H9 (cell line): ENCODE results near the gene CEP43. TPM values are rescaled to one million over a fixed set of nuclear protein-coding genes. Genes with fewer than 3 reads are reported as not detected.

Experiments used
- DNase-seq: peaks from one replicate; pipeline ENCODE4 v3.0.0-alpha.2; 2017
- H2AFZ ChIP-seq: one replicate; pipeline ENCODE4 v1.6.1; 2013; ENCODE audit warnings: mild to moderate bottlenecking, low read length, control low read depth, moderate library complexity
- H2AK5ac ChIP-seq: 2 replicates; pipeline ENCODE4 v1.6.1; 2013; ENCODE audit warnings: low read length, control low read depth, mixed read lengths; ENCODE audit not compliant: insufficient read length
- H2BK120ac ChIP-seq: one replicate; pipeline ENCODE4 v1.6.1; 2013; ENCODE audit warnings: low read depth, mild to moderate bottlenecking, low read length, control low read depth, inconsistent platforms; ENCODE audit not compliant: poor library complexity, severe bottlenecking
- H2BK12ac ChIP-seq: 2 replicates; pipeline ENCODE4 v1.6.1; 2013; ENCODE audit warnings: low read length, control low read depth, mixed read lengths, low read depth; ENCODE audit not compliant: insufficient read length
- H2BK15ac ChIP-seq: 2 replicates; pipeline ENCODE4 v1.6.1; 2013; ENCODE audit warnings: low read depth, low read length, control low read depth
- H2BK20ac ChIP-seq: one replicate; pipeline ENCODE4 v1.6.1; 2013; ENCODE audit warnings: low read depth, mild to moderate bottlenecking, low read length, control low read depth, inconsistent platforms; ENCODE audit not compliant: poor library complexity, severe bottlenecking
- H2BK5ac ChIP-seq: 2 replicates; pipeline ENCODE4 v1.6.1; 2013; ENCODE audit warnings: low read length, control low read depth, mixed read lengths; ENCODE audit not compliant: insufficient read length
- H3K14ac ChIP-seq: 2 replicates; pipeline ENCODE4 v1.6.1; 2013; ENCODE audit warnings: low read length, control low read depth; ENCODE audit not compliant: insufficient read depth
- H3K18ac ChIP-seq: 2 replicates; pipeline ENCODE4 v1.6.1; 2013; ENCODE audit warnings: low read depth, mild to moderate bottlenecking, mixed read lengths, low read length, control low read depth; ENCODE audit not compliant: insufficient read length
- H3K23ac ChIP-seq: 2 replicates; pipeline ENCODE4 v1.6.1; 2013; ENCODE audit warnings: low read length, control low read depth, mixed read lengths, low read depth; ENCODE audit not compliant: insufficient read length
- H3K23me2 ChIP-seq: 2 replicates; pipeline ENCODE4 v1.6.1; 2013; ENCODE audit warnings: low read depth, mild to moderate bottlenecking, mixed read lengths, low read length, control low read depth; ENCODE audit not compliant: insufficient read length, poor library complexity, severe bottlenecking
- H3K27ac ChIP-seq: 2 replicates; pipeline ENCODE4 v1.5.1; 2013; ENCODE audit warnings: low read length, control low read depth, mixed read lengths, low read depth; ENCODE audit not compliant: insufficient read length
- H3K27me3 ChIP-seq: 2 replicates; pipeline ENCODE4 v1.6.1; 2013; ENCODE audit warnings: low read length, control low read depth, inconsistent platforms; ENCODE audit not compliant: insufficient read depth
- H3K4ac ChIP-seq: 2 replicates; pipeline ENCODE4 v1.6.1; 2013; ENCODE audit warnings: low read depth, mild to moderate bottlenecking, control low read depth, inconsistent platforms, low read length, moderate library complexity
- H3K4me1 ChIP-seq: 2 replicates; pipeline ENCODE4 v1.6.1; 2013; ENCODE audit warnings: low read length, control low read depth, inconsistent platforms; ENCODE audit not compliant: insufficient read depth
- H3K4me2 ChIP-seq: 2 replicates; pipeline ENCODE4 v1.6.1; 2013; ENCODE audit warnings: low read length, control low read depth, mixed read lengths; ENCODE audit not compliant: insufficient read length, insufficient read depth
- H3K56ac ChIP-seq: 2 replicates; pipeline ENCODE4 v1.6.1; 2013; ENCODE audit warnings: low read depth, mild to moderate bottlenecking, mixed read lengths, low read length, control low read depth; ENCODE audit not compliant: insufficient read length
- H3K79me1 ChIP-seq: 2 replicates; pipeline ENCODE4 v1.6.1; 2013; ENCODE audit warnings: low read depth, mild to moderate bottlenecking, moderate library complexity, low read length, control low read depth, inconsistent platforms; ENCODE audit not compliant: insufficient read depth, poor library complexity, severe bottlenecking
- H3K79me2 ChIP-seq: 2 replicates; pipeline ENCODE4 v1.6.1; 2013; ENCODE audit warnings: low read length, control low read depth, inconsistent platforms; ENCODE audit not compliant: insufficient read depth
- H3K9ac ChIP-seq: 2 replicates; pipeline ENCODE4 v1.6.1; 2013; ENCODE audit warnings: low read length, control low read depth, mixed read lengths; ENCODE audit not compliant: insufficient read length; ENCODE audit errors: extremely low read depth
- H3K9me3 ChIP-seq: one replicate; pipeline ENCODE4 v1.6.1; 2013; ENCODE audit warnings: low read depth, low read length, inconsistent platforms; ENCODE audit not compliant: control insufficient read depth
- H3T11ph ChIP-seq: one replicate; pipeline ENCODE4 v1.6.1; 2013; ENCODE audit warnings: mild to moderate bottlenecking, low read length, control low read depth, inconsistent platforms
- H4K20me1 ChIP-seq: one replicate; pipeline ENCODE4 v1.6.1; 2013; ENCODE audit not compliant: control insufficient read depth, insufficient read length, insufficient read depth
- H4K5ac ChIP-seq: 2 replicates; pipeline ENCODE4 v1.6.1; 2013; ENCODE audit warnings: low read depth, mild to moderate bottlenecking, mixed read lengths, low read length, control low read depth; ENCODE audit not compliant: insufficient read length
- H4K8ac ChIP-seq: replicated peaks from 2 replicates; pipeline ENCODE4 v1.6.1; 2013; ENCODE audit warnings: low read length, control low read depth, mixed read lengths, low read depth; ENCODE audit not compliant: insufficient read length
- H4K91ac ChIP-seq: 2 replicates; pipeline ENCODE4 v1.6.1; 2013; ENCODE audit warnings: low read depth, mild to moderate bottlenecking, moderate library complexity, mixed read lengths, low read length, control low read depth; ENCODE audit not compliant: insufficient read length
- H3K27ac Mint-ChIP-seq, 3 experiments: 2 replicates in 2 of 3; 3 replicates in 1 of 3; pipeline ENCODE4 v1.8.0; 2020 to 2021; ENCODE audit warnings: mixed read lengths in 3 of 3, mild to moderate bottlenecking in 1 of 3, moderate library complexity in 1 of 3
- H3K27me3 Mint-ChIP-seq: 2 replicates; pipeline ENCODE4 v1.8.0; 2021; ENCODE audit warnings: low read depth, mild to moderate bottlenecking, moderate library complexity, mixed read lengths
- H3K36me3 Mint-ChIP-seq, 3 experiments: 2 replicates in 2 of 3; 3 replicates in 1 of 3; pipeline ENCODE4 v1.8.0; 2020 to 2021; ENCODE audit warnings: low read depth in 3 of 3, mixed read lengths in 3 of 3; ENCODE audit not compliant: insufficient read depth in 1 of 3
- H3K4me1 Mint-ChIP-seq, 2 experiments: 2 replicates each; pipeline ENCODE4 v1.8.0; 2020; ENCODE audit warnings: mixed read lengths in 2 of 2
- H3K4me3 Mint-ChIP-seq, 2 experiments: 2 replicates in 1 of 2; 3 replicates in 1 of 2; pipeline ENCODE4 v1.8.0; 2020 to 2021; ENCODE audit warnings: mild to moderate bottlenecking in 2 of 2, mixed read lengths in 2 of 2, moderate library complexity in 1 of 2
- H3K9me3 Mint-ChIP-seq, 2 experiments: 2 replicates in 1 of 2; 3 replicates in 1 of 2; pipeline ENCODE4 v1.8.0; 2020; ENCODE audit warnings: mild to moderate bottlenecking in 2 of 2, mixed read lengths in 2 of 2, moderate library complexity in 1 of 2
- CTCF ChIP-seq: fragments of 200-600 bp; sonication (generic); conservative IDR thresholded peaks from 3 replicates; pipeline ENCODE4 v1.8.0; 2021; ENCODE audit warnings: antibody characterized with exemption, mild to moderate bottlenecking
- WGBS: extraction: QIAGEN DNeasy Blood & Tissue Kit; methylation state at CpG from one replicate; pipeline ENCODE4 v1.1.7; 2013; ENCODE audit warnings: missing lambda C conversion rate, low lambda C conversion rate, mixed read lengths; ENCODE audit not compliant: insufficient read length; ENCODE audit errors: extremely low coverage; 5-methylcytosine and 5-hydroxymethylcytosine counted together
- total RNA-seq: library from RNA; stranded (reverse); gene quantifications from 2 replicates; pipeline ENCODE4 v1.2.1, GENCODE V29; 2021

The CEP43 gene
- total RNA-seq, 1 experiment from 2014 or later, result 33.6 TPM

GRCh38 chr6:167013067-167013466 lies 13.9 kb downstream of the CEP43 start:
- no peak overlapping the region for H2BK15ac ChIP-seq
- H3T11ph ChIP-seq, result no peak overlapping the region
- no peaks in the 10 kb centered on the region for H3K4me1 ChIP-seq
- no peak overlapping the region for H3K9ac ChIP-seq
- H2BK12ac ChIP-seq, result no peak overlapping the region
- no peak overlapping the region for H2AK5ac ChIP-seq
- no peak overlapping the region for H3K4ac ChIP-seq
- H3K23me2 ChIP-seq, result no peaks in the 10 kb centered on the region
- no peaks in the 10 kb centered on the region for H3K27me3 ChIP-seq
- H3K56ac ChIP-seq, result no peak overlapping the region
- H4K5ac ChIP-seq, result no peak overlapping the region
- H2BK120ac ChIP-seq, result no peak overlapping the region
- H3K36me3 Mint-ChIP-seq, result peaks cover 27 to 66% (median 55%) of the 10 kb centered on the region in 3 experiments
- H3K79me2 ChIP-seq, result no peaks in the 10 kb centered on the region
- no peak overlapping the region for H3K4me2 ChIP-seq
- DNase-seq, result no peak
- H3K9me3 Mint-ChIP-seq, result no peaks in the 10 kb centered on the region
- TF ChIP-seq CTCF, result no peak
- no peak overlapping the region for H4K8ac ChIP-seq
- H3K18ac ChIP-seq, result no peak overlapping the region
- H3K27me3 Mint-ChIP-seq, result no peaks in the 10 kb centered on the region
- H3K79me1 ChIP-seq, result no peaks in the 10 kb centered on the region
- H2BK20ac ChIP-seq, result no peak overlapping the region
- no peaks in the 10 kb centered on the region for H3K9me3 ChIP-seq
- H4K20me1 ChIP-seq, result no peaks in the 10 kb centered on the region
- H4K91ac ChIP-seq, result no peak overlapping the region
- H3K27ac ChIP-seq, result no peak overlapping the region
- H3K4me1 Mint-ChIP-seq, result no peaks in the 10 kb centered on the region
- H3K14ac ChIP-seq, result no peak overlapping the region
- H2BK5ac ChIP-seq, result no peak overlapping the region
- no peak overlapping the region for H3K23ac ChIP-seq
- no peak overlapping the region for H2AFZ ChIP-seq
- WGBS, result no CpG with 5 or more reads among the region's 1 CpG
- no peak overlapping the region for H3K4me3 Mint-ChIP-seq
- no peak overlapping the region for H3K27ac Mint-ChIP-seq
